HEK293T (cell line): ENCODE data around the gene LRMDA.

Experiments used
- CTCF ChIA-PET: fragments of 350-600 bp; formaldehyde crosslinking; extraction: SDS; loops from one replicate; lab custom pipeline; 2021; ENCODE audit warnings: antibody characterized with exemption, inconsistent platforms; lab: Yijun Ruan, JAX
- POLR2A ChIA-PET: fragments of 350-600 bp; formaldehyde crosslinking; extraction: SDS; loops from one replicate; lab custom pipeline; 2020; ENCODE audit warnings: antibody characterized with exemption, inconsistent platforms; lab: Yijun Ruan, JAX
- DNase-seq: peaks from one replicate; pipeline ENCODE4 v3.0.0; 2012; ENCODE audit warnings: mixed read lengths; ENCODE audit errors: extremely low spot score
- ARNT ChIP-seq: fragments of 450-650 bp; IDR thresholded peaks from 2 replicates; pipeline ENCODE4 v1.6.1; 2017; ENCODE audit warnings: mild to moderate bottlenecking
- BHLHE40 ChIP-seq: fragments of 450-650 bp; IDR thresholded peaks from 2 replicates; pipeline ENCODE4 v1.6.1; 2016; ENCODE audit warnings: mild to moderate bottlenecking, moderate library complexity, borderline replicate concordance
- CTBP1 ChIP-seq: fragments of 450-650 bp; IDR thresholded peaks from 2 replicates; pipeline ENCODE4 v1.6.1; 2016; ENCODE audit warnings: borderline replicate concordance
- ELF4 ChIP-seq: fragments of 450-650 bp; IDR thresholded peaks from 2 replicates; pipeline ENCODE4 v1.6.1; 2017; ENCODE audit warnings: antibody characterized with exemption
- FOXA1 ChIP-seq: fragments of 450-650 bp; IDR thresholded peaks from 2 replicates; pipeline ENCODE4 v1.6.1; 2016; ENCODE audit warnings: mild to moderate bottlenecking
- FOXK2 ChIP-seq: fragments of 450-650 bp; IDR thresholded peaks from 2 replicates; pipeline ENCODE4 v1.6.1; 2016; ENCODE audit warnings: mild to moderate bottlenecking
- FOXM1 ChIP-seq: fragments of 450-650 bp; IDR thresholded peaks from 2 replicates; pipeline ENCODE4 v1.6.1; 2017; ENCODE audit warnings: mild to moderate bottlenecking, borderline replicate concordance
- HDGF ChIP-seq: fragments of 450-650 bp; IDR thresholded peaks from 2 replicates; pipeline ENCODE4 v1.6.1; 2017; ENCODE audit warnings: antibody characterized with exemption, borderline replicate concordance
- L3MBTL2 ChIP-seq: fragments of 450-650 bp; conservative IDR thresholded peaks from 2 replicates; pipeline ENCODE4 v1.6.1; 2016; ENCODE audit warnings: mild to moderate bottlenecking
- LEF1 ChIP-seq: fragments of 450-650 bp; IDR thresholded peaks from 2 replicates; pipeline ENCODE4 v1.6.1; 2017; ENCODE audit warnings: mild to moderate bottlenecking, borderline replicate concordance
- NFRKB ChIP-seq: fragments of 450-650 bp; IDR thresholded peaks from 2 replicates; pipeline ENCODE4 v1.6.1; 2016; ENCODE audit warnings: mild to moderate bottlenecking, moderate library complexity
- PKNOX1 ChIP-seq: fragments of 450-650 bp; IDR thresholded peaks from 2 replicates; pipeline ENCODE4 v1.6.1; 2016
- SP1 ChIP-seq: fragments of 450-650 bp; IDR thresholded peaks from 2 replicates; pipeline ENCODE4 v1.6.1; 2017
- SUZ12 ChIP-seq: fragments of 450-650 bp; IDR thresholded peaks from 2 replicates; pipeline ENCODE4 v1.6.1; 2016; ENCODE audit warnings: mild to moderate bottlenecking
- TARDBP ChIP-seq: fragments of 450-650 bp; IDR thresholded peaks from 2 replicates; pipeline ENCODE4 v1.6.1; 2016
- ZNF384 ChIP-seq: fragments of 450-650 bp; IDR thresholded peaks from 2 replicates; pipeline ENCODE4 v1.6.1; 2016

The LRMDA gene

GRCh38 chr10:75593692-75594556 is 162.5 kb downstream of the LRMDA start:
- no peak for TF ChIP-seq ELF4
- TF ChIP-seq SUZ12: no peak
- no peak for TF ChIP-seq BHLHE40
- TF ChIP-seq LEF1: no peak
- TF ChIP-seq ZNF384: no peak
- no peak for TF ChIP-seq FOXM1
- TF ChIP-seq NFRKB: no peak
- no peak for TF ChIP-seq PKNOX1
- DNase-seq: peak; percentile 73
- POLR2A ChIA-PET: interaction anchor here (0.6 to 11.4 kb wide), 14 partner anchors 20 to 522 kb away, joined by 3 to 101 read pairs (median 4); partner anchors contain the start of gene ZNF503
- CTCF ChIA-PET: interaction anchor here (0.5 to 2.2 kb wide), 20 partner anchors 9 to 493 kb away, joined by 3 to 9 read pairs (median 3); partner anchors contain the start of gene ZNF503

GRCh38 chr10:75596930-75597620 is 165.7 kb downstream of the LRMDA start:
- no peak for DNase-seq
- no peak for TF ChIP-seq FOXA1
- TF ChIP-seq BHLHE40: no peak
- peak; percentile 59 for TF ChIP-seq ZNF384
- TF ChIP-seq PKNOX1: no peak
- TF ChIP-seq FOXK2: no peak
- TF ChIP-seq NFRKB: no peak
- no peak for TF ChIP-seq SP1
- TF ChIP-seq TARDBP: no peak; the same call in 1 of the 2 replicates
- TF ChIP-seq ARNT: no peak
- no peak for TF ChIP-seq SUZ12
- no peak for TF ChIP-seq ELF4
- TF ChIP-seq HDGF: no peak
- 0 out of 2 replicates have a peak, but pooled peaks have one; percentile 10 for TF ChIP-seq L3MBTL2
- TF ChIP-seq LEF1: no peak
- TF ChIP-seq CTBP1: peak; percentile 28; the same call in 1 of the 2 replicates
- no peak for TF ChIP-seq FOXM1
- POLR2A ChIA-PET: interaction anchor here (11.4 kb wide), 1 partner anchor 198 kb away, joined by 101 read pairs; the partner anchor contains the start of gene ZNF503
- CTCF ChIA-PET: interaction anchor here (0.6 to 1.2 kb wide), 2 partner anchors 65 to 202 kb away, joined by 4 to 6 read pairs; no protein-coding TSS in a partner anchor

- peak; percentile 84; the same call in 1 of the 2 replicates for TF ChIP-seq FOXM1
- TF ChIP-seq LEF1: peak; percentile 99
- peak; percentile 32; the same call in 1 of the 2 replicates for TF ChIP-seq FOXK2
- peak; percentile 97 for TF ChIP-seq ARNT
- TF ChIP-seq PKNOX1: peak; percentile 99
- 0 out of 2 replicates have a peak, but pooled peaks have one; percentile 25 for TF ChIP-seq L3MBTL2
- TF ChIP-seq TARDBP: no peak
- peak; percentile 99 for TF ChIP-seq CTBP1
- TF ChIP-seq ZNF384: 0 out of 2 replicates have a peak, but pooled peaks have one; percentile 34
- no peak for TF ChIP-seq FOXA1
- no peak for TF ChIP-seq SP1
- TF ChIP-seq ELF4: no peak
- peak; percentile 40 for DNase-seq
- ChIA-PET POLR2A (interaction anchor here (11.4 kb wide), 1 partner anchor 199 kb away, joined by 101 read pairs; the partner anchor contains the start of gene ZNF503), CTCF (no interaction called here)
These were observed 166.5 kb downstream of the LRMDA start for GRCh38 chr10:75597773-75598440.

- ChIA-PET POLR2A (interaction anchor here (1.1 to 11.4 kb wide), 3 partner anchors 11 to 240 kb away, joined by 3 to 101 read pairs (median 4); partner anchors contain the start of gene ZNF503), CTCF (no interaction called here)
- TF ChIP-seq BHLHE40: no peak
- no peak for TF ChIP-seq L3MBTL2
- TF ChIP-seq TARDBP: no peak
- no peak for TF ChIP-seq NFRKB
- TF ChIP-seq ZNF384: no peak
- TF ChIP-seq PKNOX1: no peak
- TF ChIP-seq FOXK2: no peak
- no peak for TF ChIP-seq CTBP1
- no peak for TF ChIP-seq FOXM1
- no peak for TF ChIP-seq HDGF
- no peak for TF ChIP-seq SP1
- no peak for TF ChIP-seq FOXA1
These were observed 167.6 kb downstream of the LRMDA start for GRCh38 chr10:75598998-75599397.

More at GRCh38 chr10:75598998-75599397, 167.6 kb downstream of the LRMDA start:
- no peak for DNase-seq
